ENCODE data around the gene GABRB1.

Gene GABRB1

GRCh38 chr4:47207555-47207954 lies 176.2 kb downstream of the GABRB1 start:
- no peaks in the 10 kb centered on the region for H3K4me1 ChIP-seq (ENCODE audit: insufficient read depth, insufficient read length)
- no peak for DNase-seq (ENCODE audit: low read depth, low spot score)
- H3K36me3 ChIP-seq (ENCODE audit: insufficient read depth, insufficient read length, low read length): no peaks in the 10 kb centered on the region
- TF ChIP-seq ZNF274 (IDR thresholded peaks at IDR 0.05; ENCODE audit: low read depth, low read length) (no peak), YY1 (IDR thresholded peaks at IDR 0.05; ENCODE audit: insufficient read depth, insufficient read length) (no peak), SUZ12 (IDR thresholded peaks at IDR 0.05; ENCODE audit: extremely low read depth, insufficient read depth, insufficient read length) (no peak)
- no peak overlapping the region for H3K9ac ChIP-seq (ENCODE audit: insufficient read length, low read depth)
- H3K27me3 ChIP-seq (ENCODE audit: insufficient read depth, insufficient read length): no peaks in the 10 kb centered on the region
- H3K4me3 ChIP-seq (ENCODE audit: insufficient read length, low read depth): no peak overlapping the region
- H3K9me3 ChIP-seq (ENCODE audit: insufficient read depth, low read length): no peaks in the 10 kb centered on the region

GRCh38 chr4:47209833-47210232 lies 178.5 kb downstream of the GABRB1 start:
- no peak for DNase-seq (ENCODE audit: low read depth, low spot score)
- Histone ChIP-seq H3K36me3 (ENCODE audit: insufficient read depth, insufficient read length, low read length) (no peaks in the 10 kb centered on the region), H3K4me1 (ENCODE audit: insufficient read depth, insufficient read length) (no peaks in the 10 kb centered on the region), H3K9ac (ENCODE audit: insufficient read length, low read depth) (no peak overlapping the region), H3K4me3 (ENCODE audit: insufficient read length, low read depth) (no peak overlapping the region), H3K9me3 (ENCODE audit: insufficient read depth, low read length) (no peaks in the 10 kb centered on the region), H3K27me3 (ENCODE audit: insufficient read depth, insufficient read length) (no peaks in the 10 kb centered on the region)
- no peak for TF ChIP-seq SUZ12 (IDR thresholded peaks at IDR 0.05; ENCODE audit: extremely low read depth, insufficient read depth, insufficient read length)
- TF ChIP-seq YY1 (IDR thresholded peaks at IDR 0.05; ENCODE audit: insufficient read depth, insufficient read length): no peak
- no peak for TF ChIP-seq ZNF274 (IDR thresholded peaks at IDR 0.05; ENCODE audit: low read depth, low read length)

GRCh38 chr4:47210828-47211227 lies 179.5 kb downstream of the GABRB1 start:
- Histone ChIP-seq H3K4me1 (ENCODE audit: insufficient read depth, insufficient read length) (no peaks in the 10 kb centered on the region), H3K9ac (ENCODE audit: insufficient read length, low read depth) (no peak overlapping the region), H3K4me3 (ENCODE audit: insufficient read length, low read depth) (no peak overlapping the region), H3K36me3 (ENCODE audit: insufficient read depth, insufficient read length, low read length) (no peaks in the 10 kb centered on the region), H3K27me3 (ENCODE audit: insufficient read depth, insufficient read length) (no peaks in the 10 kb centered on the region), H3K9me3 (ENCODE audit: insufficient read depth, low read length) (no peaks in the 10 kb centered on the region)
- no peak for TF ChIP-seq YY1 (IDR thresholded peaks at IDR 0.05; ENCODE audit: insufficient read depth, insufficient read length)
- no peak for DNase-seq (ENCODE audit: low read depth, low spot score)

GRCh38 chr4:47213106-47213505 lies 181.7 kb downstream of the GABRB1 start:
- Histone ChIP-seq H3K4me1 (ENCODE audit: insufficient read depth, insufficient read length) (no peaks in the 10 kb centered on the region), H3K27me3 (ENCODE audit: insufficient read depth, insufficient read length) (no peaks in the 10 kb centered on the region), H3K36me3 (ENCODE audit: insufficient read depth, insufficient read length, low read length) (no peaks in the 10 kb centered on the region), H3K4me3 (ENCODE audit: insufficient read length, low read depth) (no peak overlapping the region), H3K9ac (ENCODE audit: insufficient read length, low read depth) (no peak overlapping the region), H3K9me3 (ENCODE audit: insufficient read depth, low read length) (no peaks in the 10 kb centered on the region)
- no peak for DNase-seq (ENCODE audit: low read depth, low spot score)
- TF ChIP-seq YY1 (IDR thresholded peaks at IDR 0.05; ENCODE audit: insufficient read depth, insufficient read length) (no peak), SUZ12 (IDR thresholded peaks at IDR 0.05; ENCODE audit: extremely low read depth, insufficient read depth, insufficient read length) (no peak), ZNF274 (IDR thresholded peaks at IDR 0.05; ENCODE audit: low read depth, low read length) (no peak)

GRCh38 chr4:47213539-47213938 lies 182.2 kb downstream of the GABRB1 start:
- TF ChIP-seq SUZ12 (IDR thresholded peaks at IDR 0.05; ENCODE audit: extremely low read depth, insufficient read depth, insufficient read length): no peak
- no peak for TF ChIP-seq YY1 (IDR thresholded peaks at IDR 0.05; ENCODE audit: insufficient read depth, insufficient read length)
- TF ChIP-seq ZNF274 (IDR thresholded peaks at IDR 0.05; ENCODE audit: low read depth, low read length): no peak
- no peak overlapping the region for H3K4me3 ChIP-seq (ENCODE audit: insufficient read length, low read depth)
- H3K9ac ChIP-seq (ENCODE audit: insufficient read length, low read depth): no peak overlapping the region
- no peaks in the 10 kb centered on the region for H3K9me3 ChIP-seq (ENCODE audit: insufficient read depth, low read length)
- no peaks in the 10 kb centered on the region for H3K4me1 ChIP-seq (ENCODE audit: insufficient read depth, insufficient read length)
- H3K27me3 ChIP-seq (ENCODE audit: insufficient read depth, insufficient read length): no peaks in the 10 kb centered on the region
- DNase-seq (ENCODE audit: low read depth, low spot score): no peak
- no peaks in the 10 kb centered on the region for H3K36me3 ChIP-seq (ENCODE audit: insufficient read depth, insufficient read length, low read length)

- H3K9me3 ChIP-seq (ENCODE audit: insufficient read depth, low read length): no peaks in the 10 kb centered on the region
- no peak overlapping the region for H3K4me3 ChIP-seq (ENCODE audit: insufficient read length, low read depth)
- no peak for DNase-seq (ENCODE audit: low read depth, low spot score)
- H3K27me3 ChIP-seq (ENCODE audit: insufficient read depth, insufficient read length): no peaks in the 10 kb centered on the region
- H3K36me3 ChIP-seq (ENCODE audit: insufficient read depth, insufficient read length, low read length): no peaks in the 10 kb centered on the region
- no peak overlapping the region for H3K9ac ChIP-seq (ENCODE audit: insufficient read length, low read depth)
- no peak for TF ChIP-seq ZNF274 (IDR thresholded peaks at IDR 0.05; ENCODE audit: low read depth, low read length)
- no peak for TF ChIP-seq YY1 (IDR thresholded peaks at IDR 0.05; ENCODE audit: insufficient read depth, insufficient read length)
- no peak for TF ChIP-seq SUZ12 (IDR thresholded peaks at IDR 0.05; ENCODE audit: extremely low read depth, insufficient read depth, insufficient read length)
- no peaks in the 10 kb centered on the region for H3K4me1 ChIP-seq (ENCODE audit: insufficient read depth, insufficient read length)
Observed at GRCh38 chr4:47213971-47214370, 182.6 kb downstream of the GABRB1 start.

- DNase-seq (ENCODE audit: low read depth, low spot score): no peak
- TF ChIP-seq YY1 (IDR thresholded peaks at IDR 0.05; ENCODE audit: insufficient read depth, insufficient read length) (no peak), ZNF274 (IDR thresholded peaks at IDR 0.05; ENCODE audit: low read depth, low read length) (no peak)
- no peak overlapping the region for H3K4me3 ChIP-seq (ENCODE audit: insufficient read length, low read depth)
- H3K36me3 ChIP-seq (ENCODE audit: insufficient read depth, insufficient read length, low read length): no peaks in the 10 kb centered on the region
- H3K9me3 ChIP-seq (ENCODE audit: insufficient read depth, low read length): no peaks in the 10 kb centered on the region
- no peaks in the 10 kb centered on the region for H3K4me1 ChIP-seq (ENCODE audit: insufficient read depth, insufficient read length)
- no peaks in the 10 kb centered on the region for H3K27me3 ChIP-seq (ENCODE audit: insufficient read depth, insufficient read length)
- no peak overlapping the region for H3K9ac ChIP-seq (ENCODE audit: insufficient read length, low read depth)
Observed at GRCh38 chr4:47215759-47216158, 184.4 kb downstream of the GABRB1 start.

GRCh38 chr4:47217291-47217690 lies 185.9 kb downstream of the GABRB1 start:
- Histone ChIP-seq H3K4me3 (ENCODE audit: insufficient read length, low read depth) (no peak overlapping the region), H3K9me3 (ENCODE audit: insufficient read depth, low read length) (no peaks in the 10 kb centered on the region), H3K9ac (ENCODE audit: insufficient read length, low read depth) (no peak overlapping the region), H3K27me3 (ENCODE audit: insufficient read depth, insufficient read length) (no peaks in the 10 kb centered on the region), H3K36me3 (ENCODE audit: insufficient read depth, insufficient read length, low read length) (no peaks in the 10 kb centered on the region), H3K4me1 (ENCODE audit: insufficient read depth, insufficient read length) (no peaks in the 10 kb centered on the region)
- TF ChIP-seq ZNF274 (IDR thresholded peaks at IDR 0.05; ENCODE audit: low read depth, low read length) (no peak), SUZ12 (IDR thresholded peaks at IDR 0.05; ENCODE audit: extremely low read depth, insufficient read depth, insufficient read length) (no peak), YY1 (IDR thresholded peaks at IDR 0.05; ENCODE audit: insufficient read depth, insufficient read length) (no peak)
- no peak for DNase-seq (ENCODE audit: low read depth, low spot score)
